DMS 273 (cell line): Measurements from ENCODE around the gene SLC2A6.
A peak's percentile ranks its signal among the peaks of the same experiment; 100 is the strongest.

ENCODE experiments used
- DNase-seq: peaks from one replicate; lab custom pipeline; 2025; ENCODE audit not compliant: unreplicated experiment; lab: John Stamatoyannopoulos, UW

The SLC2A6 gene

DNA sequence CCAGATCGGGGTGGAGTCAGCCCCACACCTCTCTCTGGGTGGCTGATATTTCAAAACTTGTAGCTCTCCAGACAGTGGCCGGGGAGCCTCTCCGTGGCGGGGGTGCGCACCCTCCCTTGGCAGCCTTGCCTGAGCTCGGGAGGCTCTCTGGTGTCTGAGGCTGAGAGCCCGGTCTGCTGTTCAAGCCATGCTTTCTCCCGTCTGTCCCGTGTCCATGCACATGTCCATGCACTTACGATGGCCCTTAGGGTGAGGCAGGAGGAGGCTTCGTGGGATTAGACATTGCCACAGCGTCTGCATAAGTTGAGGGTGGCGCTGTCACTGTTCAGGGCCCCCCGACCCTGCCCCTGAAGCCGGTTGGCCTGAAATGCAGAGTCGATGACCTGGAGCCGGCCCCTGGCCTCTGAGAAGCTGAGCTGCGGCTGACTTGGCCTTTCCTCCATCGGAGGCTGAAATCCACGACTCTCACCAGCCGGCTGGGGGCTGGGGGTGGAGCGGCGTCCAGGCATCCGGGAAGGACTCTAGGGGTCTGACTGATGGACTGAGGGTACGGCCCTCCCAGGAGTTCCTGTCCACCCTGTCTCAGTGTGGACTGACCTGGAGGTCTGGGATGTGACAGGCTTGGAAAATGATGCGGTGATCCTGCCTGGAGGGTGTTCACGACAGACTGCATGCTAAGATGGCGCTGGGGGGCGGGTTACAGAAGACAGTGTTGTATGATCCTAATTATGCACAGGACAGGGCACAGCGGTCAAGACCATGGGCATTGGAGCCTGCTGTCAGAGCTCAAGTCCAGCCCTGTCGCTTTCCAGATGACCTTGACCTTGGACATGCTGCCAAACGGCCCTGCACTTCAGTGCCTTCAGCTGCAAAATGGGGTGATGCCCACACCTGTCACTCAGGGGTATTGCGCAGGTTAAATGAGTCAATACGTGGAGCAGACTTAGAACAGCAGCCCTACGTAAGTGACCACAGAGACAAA is 18.3 kb upstream of the SLC2A6 start:
- DNase-seq, result no peak

DNA sequence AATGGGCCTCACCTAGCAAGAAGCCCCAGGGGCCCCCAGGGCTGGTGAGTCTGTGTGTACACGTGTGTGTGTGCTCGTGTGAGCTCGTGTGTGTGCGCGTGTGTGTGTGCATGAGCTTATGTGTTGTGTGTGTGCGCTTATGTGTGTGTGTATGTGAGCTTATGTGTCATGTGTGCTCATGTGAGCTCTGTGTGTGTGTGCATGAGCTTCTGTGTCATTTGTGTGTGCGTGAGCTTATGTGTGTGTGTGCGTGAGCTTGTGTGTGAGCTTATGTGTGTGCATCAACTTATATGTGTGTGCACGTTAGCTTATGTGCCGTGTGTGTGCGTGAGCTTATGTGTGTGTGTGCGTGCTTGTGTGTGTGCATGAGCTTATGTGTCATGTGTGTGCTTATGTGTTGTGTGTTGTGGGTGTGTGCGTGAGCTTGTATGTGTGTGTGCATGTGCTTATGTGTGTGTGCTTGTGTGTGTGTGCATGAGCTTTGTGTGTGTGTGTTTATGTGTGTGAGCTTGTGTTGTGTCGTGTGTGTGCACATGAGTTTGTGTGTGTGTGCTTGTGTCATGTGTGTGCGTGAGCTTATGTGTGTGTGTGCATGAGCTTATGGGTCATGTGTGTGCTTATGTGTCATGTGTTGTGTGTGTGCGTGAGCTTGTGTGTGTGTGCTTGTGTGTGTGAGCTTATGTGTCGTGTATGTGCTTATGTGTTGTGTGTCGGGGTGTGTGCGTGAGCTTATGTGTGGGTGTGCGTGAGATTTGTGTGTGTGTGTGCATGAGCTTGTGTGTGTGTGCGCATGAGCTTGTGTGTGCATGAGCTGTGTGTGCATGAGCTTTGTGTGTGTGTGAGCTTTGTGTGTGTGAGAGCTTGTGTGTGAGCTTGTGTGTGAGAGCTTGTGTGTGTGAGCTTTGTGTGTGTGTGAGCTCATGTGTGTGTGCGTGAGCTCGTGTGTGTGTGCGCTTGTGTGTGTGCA is 16.7 kb upstream of the SLC2A6 start:
- no peak for DNase-seq

DNA sequence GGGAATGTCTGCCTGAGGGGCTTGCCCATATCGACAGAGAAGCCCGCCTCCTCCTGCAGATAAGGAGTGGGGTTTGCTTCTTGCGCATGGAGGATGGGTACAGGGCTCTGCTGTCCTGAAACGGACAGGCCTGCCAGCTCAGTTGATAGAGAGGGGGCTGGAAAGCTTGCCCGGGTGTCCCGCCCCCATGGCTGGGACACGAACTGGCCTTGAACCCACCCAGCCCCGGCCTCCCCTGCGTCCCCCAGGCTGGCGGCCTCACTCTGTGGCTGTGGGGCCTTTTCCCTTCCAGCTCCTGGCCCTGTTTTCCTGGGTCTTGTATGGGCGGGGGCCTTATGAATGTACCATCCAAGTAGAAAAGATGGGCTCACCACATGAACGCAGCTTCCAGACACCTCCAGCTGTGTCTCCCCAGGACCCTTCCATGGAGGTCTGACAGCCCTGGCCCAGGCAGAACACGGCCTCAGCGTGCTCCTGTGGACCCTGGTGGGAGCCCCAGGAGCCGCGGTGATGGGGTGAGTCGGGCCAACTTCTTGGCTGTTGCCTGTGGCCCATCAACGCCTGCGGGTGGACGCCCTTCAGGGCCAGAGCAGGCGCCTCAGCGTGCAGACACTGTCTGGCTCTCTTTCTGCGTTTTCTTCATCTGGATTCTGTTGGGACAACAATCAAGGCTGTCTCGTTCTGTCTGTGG is 15.9 kb upstream of the SLC2A6 start:
- no peak for DNase-seq

DNA sequence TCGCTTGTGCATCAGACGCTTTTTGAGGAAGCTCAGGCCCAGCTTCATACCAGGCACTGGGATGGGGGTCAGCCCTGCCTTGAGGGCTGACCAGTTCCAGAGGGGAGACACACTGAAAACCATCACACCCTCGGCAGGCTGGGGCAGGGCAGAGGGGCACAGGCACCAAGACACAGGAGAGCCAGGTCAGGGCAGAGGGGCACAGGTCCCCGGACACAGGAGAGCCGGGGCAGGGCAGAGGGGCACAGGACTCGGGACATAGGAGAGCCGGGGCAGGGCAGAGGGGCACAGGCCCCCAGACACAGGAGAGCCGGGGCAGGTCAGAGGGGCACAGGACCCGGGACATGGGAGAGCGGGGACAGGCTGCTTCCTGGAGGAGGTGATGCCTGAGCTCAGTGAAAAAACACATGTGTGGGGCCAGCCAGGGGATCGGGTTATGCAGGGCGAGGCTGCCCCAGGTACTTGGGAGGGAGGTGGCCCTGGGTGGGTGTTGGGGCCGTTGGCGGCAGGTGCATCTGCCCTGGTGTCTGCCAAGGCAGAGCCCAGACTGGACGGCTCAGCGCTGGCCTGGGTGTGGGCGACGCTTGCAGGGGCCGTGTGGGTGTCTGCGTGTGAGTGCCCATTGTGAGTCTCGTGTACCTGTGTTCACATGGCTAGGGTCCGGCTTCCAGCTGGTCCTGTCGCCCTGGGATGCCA is 15.1 kb upstream of the SLC2A6 start:
- DNase-seq, result no peak

DNA sequence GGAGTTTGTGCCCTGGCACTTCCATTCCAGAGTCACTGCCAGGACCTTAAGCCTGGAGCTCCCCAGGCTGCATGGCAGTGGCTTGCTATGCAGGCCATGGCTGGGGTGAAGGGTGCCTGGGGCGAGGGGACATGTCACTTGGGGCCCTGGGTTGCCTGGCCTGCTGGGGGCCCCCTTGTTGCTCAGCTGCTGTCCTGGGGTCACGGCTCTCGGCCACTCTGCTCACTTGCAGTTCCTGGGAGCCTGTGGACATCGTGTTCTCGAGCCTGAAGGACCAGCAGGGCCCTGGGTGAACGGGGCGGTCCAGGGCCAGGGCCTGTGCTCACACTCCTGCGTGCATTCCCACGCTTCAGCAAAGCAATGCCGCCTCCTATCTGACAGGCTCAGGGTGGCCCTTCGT is 14.5 kb upstream of the SLC2A6 start:
- DNase-seq, result no peak

DNA sequence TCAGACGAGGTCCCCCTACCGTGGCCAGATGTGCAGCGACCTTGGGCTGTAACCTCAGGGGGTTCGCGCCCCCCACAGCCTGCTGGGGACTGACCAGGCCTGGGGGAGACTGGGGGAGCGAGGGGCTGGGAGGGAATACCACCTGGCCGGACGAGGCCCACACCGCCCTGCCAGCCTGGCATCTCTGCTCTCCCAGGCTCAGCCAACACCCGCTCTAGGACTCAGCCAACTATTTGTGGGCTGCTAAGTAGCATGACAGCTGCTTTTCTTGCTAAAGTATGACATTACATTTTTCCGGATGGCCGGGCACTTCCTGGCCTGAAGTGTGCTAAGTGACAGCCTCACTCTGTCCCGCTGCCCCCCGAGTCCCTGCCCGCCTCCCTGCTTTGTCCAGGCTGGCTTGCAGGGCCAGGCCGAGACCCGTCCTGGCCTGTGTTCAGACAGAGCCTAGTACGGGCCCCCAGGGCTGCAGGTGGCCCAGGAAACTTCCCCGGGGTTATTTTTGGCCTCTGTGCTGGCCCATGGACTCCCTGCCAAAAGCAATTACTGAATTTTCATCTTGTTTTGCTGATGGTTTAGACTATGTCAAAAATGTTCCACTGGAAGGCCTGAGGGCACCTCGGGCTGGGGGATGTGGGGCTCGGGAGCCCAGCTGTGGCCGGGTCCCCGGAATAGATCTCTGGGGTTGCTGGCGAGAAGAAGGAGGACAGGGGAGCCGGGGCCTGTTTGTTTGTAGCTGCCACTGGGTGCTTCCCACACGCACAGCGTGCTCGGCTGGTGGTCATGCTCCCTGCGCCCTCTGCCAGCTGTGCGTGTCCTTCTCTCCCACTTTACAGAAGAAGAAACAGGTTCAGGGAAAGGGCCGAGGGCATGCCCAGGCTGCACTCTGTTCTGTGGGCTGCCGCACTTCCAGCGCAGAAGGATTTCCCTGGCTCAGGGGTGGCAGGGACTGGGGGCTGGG is 13.4 kb upstream of the SLC2A6 start:
- peak; percentile 73 for DNase-seq

DNA sequence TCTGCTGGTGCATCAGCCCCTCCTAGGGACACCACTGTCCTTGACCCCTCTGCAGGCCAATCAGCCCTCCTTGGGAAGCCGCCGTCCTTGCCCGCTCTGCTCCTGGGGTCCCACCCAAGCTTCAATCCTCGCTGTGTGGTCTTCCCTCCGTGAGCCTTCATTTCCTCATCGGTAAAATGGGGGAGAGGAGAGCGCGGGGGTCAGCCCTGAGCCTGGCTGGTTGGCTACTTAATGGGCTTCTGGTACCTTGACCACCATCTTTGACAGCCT is 12.7 kb upstream of the SLC2A6 start:
- DNase-seq, result no peak

DNA sequence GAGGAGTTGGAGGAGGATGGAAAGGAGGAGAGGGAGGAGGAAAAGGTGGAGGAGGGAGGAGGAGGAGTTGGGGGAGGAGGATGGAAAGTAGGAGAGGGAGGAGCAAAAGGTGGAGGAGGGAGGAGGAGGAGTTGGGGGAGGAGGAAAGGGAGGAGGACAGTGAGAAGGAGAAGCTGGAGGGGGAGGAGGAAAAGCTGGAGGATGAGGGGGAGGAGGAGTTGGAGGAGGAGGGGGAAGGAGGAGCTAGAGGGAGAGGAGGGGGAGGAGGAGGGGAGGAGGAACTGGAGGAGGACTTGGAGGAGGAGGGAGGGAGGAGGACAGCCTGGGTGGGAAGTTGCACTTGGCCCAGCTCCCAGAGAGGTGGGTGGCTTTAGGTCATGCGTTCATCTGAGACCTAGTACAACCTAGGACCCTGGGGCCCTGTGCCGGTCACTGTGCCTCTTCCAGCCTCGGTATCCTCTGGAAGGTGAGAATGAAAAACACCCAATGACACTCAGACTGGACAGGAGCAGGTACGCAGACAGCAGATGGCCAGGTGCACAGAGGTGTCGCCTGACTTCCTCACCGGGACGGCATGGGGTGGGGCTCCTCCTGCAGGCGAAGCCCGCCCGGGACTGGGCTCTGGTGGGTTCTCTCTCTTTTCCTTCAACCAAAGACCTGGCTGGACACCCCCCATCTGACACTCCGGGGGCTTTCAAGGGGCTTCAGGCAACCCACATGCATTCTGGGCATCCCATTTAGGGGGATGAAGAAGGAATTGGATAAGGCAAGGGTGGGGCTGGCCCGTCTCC is 12.2 kb upstream of the SLC2A6 start:
- DNase-seq, result no peak

DNA sequence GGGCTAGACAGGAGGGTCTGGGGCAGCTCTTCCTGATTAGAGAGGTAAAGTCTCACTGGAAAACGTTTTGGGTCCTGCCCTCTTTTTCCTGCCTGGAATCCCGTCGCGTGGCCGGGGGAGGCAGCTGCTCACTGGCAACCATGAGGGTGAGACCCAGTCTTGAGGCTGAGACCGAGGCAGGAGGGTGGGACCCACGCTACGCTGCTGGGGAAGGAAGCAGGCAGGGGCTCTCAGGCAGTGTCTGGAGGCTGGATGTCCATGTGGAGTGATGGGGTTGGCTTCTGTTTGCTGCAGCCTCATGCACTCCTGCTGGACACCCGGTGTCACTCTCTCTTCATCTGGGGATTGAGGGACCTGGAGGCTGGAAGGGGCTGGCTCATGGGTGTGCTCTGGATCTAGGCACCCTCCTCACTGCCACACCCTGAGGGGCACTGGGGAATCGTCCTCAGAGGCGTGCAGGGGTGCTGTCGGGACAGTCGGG is 11.3 kb upstream of the SLC2A6 start:
- no peak for DNase-seq

DNA sequence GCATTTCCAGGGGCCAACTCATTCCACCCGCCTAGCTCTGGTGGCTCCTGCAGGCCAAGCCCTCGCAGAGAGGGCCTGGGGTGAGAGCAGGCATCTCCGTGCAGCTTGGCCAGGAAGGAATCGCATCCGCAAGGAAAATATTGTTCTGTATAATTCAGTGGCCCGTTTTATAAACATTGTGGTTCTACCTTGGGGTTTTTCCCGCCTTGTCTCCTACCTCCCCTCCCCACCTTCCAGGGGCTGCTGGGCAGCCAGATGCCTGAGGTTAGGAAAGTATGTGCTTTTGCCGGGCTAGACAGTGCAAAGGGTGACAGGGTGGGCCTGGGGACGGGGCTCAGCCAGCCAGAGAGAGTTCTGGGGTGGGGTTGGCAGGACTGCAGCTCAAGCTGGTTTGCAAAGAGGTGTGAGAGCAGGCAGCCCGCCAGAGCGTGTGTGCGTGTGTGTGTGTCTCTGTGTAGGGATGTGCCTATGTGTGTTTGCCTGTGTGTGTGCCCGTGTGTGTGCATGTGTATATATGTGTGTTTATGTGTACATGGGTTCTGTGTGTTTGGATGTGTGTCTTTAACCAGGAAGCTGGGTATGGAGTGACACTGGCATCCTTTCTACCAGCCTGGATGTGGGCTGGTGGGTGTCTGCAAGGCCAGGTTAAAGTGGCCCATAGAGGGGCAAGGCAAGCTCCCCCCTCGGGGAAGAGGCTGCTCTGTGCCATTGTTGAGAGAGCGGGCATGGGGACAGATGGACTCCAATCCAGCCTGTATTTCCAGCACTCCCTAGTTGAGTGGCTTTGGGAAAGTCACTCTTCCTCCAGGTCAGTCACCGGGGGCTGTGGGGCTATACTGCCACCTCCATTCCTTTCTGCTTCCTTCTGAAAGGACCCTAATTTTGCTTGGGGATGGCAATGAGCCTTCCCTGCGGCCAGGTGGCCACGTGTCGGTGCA is 10.6 kb upstream of the SLC2A6 start:
- DNase-seq, result no peak

DNA sequence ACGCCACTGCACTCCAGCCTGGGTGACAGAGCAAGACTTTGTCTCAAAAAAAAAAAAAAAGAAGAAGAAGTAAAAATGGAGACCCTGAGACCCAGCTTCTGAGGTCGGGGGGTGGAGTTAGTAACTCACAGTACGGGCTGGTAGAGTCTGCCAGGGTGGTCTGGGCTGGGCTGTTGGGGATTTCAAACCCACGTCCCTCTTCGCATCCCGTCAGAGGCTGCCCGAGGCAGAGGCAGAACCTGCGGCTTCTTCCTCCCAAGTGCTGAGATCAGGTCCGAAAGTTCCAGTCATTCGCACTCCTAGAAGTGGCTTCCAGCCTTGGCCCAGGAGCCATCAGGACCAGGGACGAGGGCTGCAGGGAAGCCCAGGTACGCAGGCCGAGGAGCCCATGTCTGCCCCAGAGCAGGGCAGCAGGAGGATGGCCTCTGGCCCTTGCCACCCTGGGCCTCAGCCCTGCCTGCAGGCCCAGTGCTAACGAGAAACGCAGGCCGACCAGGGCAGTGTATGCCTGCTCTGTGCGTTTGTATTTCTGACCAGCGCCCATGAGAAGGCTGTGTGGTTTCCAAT is 9.9 kb upstream of the SLC2A6 start:
- no peak for DNase-seq

DNA sequence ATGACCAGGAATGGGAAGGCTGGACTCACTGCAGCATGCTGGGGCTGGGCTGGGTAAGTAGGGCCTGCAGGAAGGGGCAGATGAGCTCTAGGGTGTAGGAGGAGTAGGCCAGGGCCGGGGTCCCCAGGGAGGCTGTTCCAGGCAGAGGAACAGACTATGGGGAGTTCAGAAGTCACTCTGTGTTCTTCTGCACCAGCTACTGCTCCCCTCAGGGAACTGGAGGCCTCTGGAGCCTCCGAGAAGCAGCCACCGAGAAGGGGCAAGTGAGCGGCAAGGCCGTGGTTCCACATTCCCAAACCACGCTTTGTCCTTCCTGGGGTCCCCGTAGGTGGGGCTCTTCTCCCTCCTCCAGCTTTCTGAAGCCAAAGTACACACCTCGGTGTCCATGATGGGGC is 8.4 kb upstream of the SLC2A6 start:
- no peak for DNase-seq

DNA sequence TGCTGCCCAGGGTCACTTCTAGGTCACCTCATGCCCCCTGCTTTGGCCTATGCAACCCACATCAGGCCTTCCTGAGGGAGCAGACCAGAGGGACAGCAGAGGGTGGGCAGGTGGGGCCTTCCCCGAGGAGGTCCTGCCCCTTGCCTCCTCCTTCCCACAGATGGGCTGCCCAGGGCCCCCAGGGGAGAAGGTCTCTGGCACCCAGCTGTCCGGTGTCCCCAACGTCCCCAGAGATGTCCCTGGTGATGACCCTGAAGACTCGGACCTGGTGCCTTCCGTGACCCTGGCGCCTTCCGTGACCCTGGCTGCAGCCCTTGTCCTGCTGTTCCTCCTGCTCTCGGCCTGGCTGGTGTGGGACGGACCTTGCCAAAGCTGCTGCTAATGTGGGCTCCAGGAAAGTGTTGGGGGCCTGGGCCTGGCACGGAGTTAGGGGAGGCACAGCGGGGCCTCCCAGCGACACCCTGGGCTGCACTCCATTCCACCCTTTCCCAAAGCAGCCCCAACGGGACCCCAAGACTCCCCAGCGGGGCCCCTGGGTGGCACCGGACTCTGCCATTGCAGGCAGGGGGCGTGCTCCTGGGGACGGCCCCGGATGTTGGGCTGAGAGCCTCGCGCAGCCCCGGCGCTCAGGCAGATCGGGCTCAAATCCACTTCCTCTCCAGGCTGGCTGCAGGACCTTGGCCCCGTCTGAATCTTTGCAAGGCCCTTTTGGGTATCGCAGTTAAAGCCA is 6.8 kb upstream of the SLC2A6 start:
- peak; percentile 44 for DNase-seq

DNA sequence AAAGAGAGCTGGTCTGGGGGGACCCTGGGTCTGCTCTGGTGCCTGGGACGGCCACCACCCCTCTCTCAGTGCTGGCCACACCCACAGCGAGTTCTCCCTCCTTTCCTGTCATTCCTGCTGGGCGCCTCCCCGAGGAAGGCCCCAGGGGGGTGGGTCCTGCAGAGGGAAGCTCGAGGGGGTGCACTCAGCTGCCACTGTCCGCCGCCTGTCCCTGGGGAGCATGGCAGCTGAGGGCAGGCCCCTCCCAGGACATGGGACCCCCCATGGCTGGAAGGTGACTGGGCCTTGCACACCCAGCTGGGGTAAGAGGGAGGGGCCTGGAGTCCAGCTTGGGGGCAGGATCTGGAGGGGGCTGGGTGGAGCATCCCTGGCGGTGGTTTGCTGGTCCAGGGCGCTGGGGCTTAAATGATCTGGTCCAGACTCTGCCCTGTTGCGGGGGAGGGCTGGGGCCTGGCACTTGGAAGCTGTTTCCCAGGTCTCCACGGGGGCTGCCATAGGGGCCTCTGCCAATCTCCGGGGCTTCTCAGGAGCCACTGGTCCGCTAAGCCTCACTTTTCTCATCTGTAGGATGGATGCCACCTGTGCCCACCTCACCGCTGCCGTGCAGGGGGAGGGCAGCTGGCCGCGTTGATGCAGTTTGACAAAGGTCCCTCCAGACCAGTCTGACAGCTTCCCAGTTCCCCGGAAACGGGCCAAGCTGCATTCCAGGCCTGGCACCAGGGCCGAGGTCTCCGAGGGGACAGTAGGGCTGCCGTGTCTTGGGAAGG is 6.0 kb upstream of the SLC2A6 start:
- DNase-seq, result no peak

DNA sequence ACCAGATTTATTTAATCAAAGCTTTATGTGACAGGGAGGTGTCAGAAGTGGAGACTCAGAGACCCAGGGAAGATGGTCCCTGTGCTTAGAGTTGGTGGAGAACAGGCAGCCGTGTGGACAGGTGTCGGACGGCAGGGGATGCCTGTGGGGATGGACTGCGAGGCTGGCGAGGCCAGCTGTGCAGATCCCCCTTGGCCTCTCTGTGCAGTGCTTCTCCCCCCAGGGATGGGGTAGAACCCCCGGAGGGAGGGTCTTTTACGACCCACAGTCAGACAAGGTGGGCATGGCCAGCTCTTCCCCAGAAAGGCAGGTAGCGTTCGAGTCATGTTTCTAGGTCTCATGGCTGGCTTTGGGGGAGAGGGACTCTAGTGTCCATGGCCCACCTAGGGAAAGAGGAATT is 4.7 kb upstream of the SLC2A6 start:
- no peak for DNase-seq
